NCI-H748 (cell line): Measurements from ENCODE around the gene ISOC1.

ENCODE experiments used
- DNase-seq: peaks from one replicate; lab custom pipeline; 2025; ENCODE audit not compliant: unreplicated experiment; lab: John Stamatoyannopoulos, UW

The ISOC1 gene

GRCh38 chr5:129124608-129125007 lies 30.1 kb downstream of the ISOC1 start:
- DNase-seq = no peak

GRCh38 chr5:129125819-129126218 lies 31.3 kb downstream of the ISOC1 start:
- DNase-seq = no peak

GRCh38 chr5:129133553-129133952 lies 39.0 kb downstream of the ISOC1 start:
- no peak for DNase-seq

GRCh38 chr5:129135633-129136032 lies 41.1 kb downstream of the ISOC1 start:
- no peak for DNase-seq

GRCh38 chr5:129137637-129138036 lies 43.1 kb downstream of the ISOC1 start:
- DNase-seq = no peak

- no peak for DNase-seq
Measured at GRCh38 chr5:129141078-129141477, 46.5 kb downstream of the ISOC1 start.

GRCh38 chr5:129141696-129142095 lies 47.1 kb downstream of the ISOC1 start:
- DNase-seq = no peak

- no peak for DNase-seq
Measured at GRCh38 chr5:129155876-129156275, 61.3 kb downstream of the ISOC1 start.

GRCh38 chr5:129161830-129162229 lies 67.3 kb downstream of the ISOC1 start:
- DNase-seq = no peak
